SK-N-SH (cell line): ENCODE measurements around the gene GSG1L2. TPM values are rescaled to one million over a fixed set of nuclear protein-coding genes. Genes with fewer than 3 reads are reported as not detected.

Experiments used
- CTCF ChIA-PET: fragments of 300-600, 350-600 bp; formaldehyde crosslinking; extraction: SDS; loops from one replicate; lab custom pipeline; 2021; lab: Yijun Ruan, JAX
- POLR2A ChIA-PET: fragments of 350-600 bp; sonication (Branson Sonifier 250); formaldehyde crosslinking; extraction: SDS; loops from one replicate; lab custom pipeline; 2020; ENCODE audit warnings: antibody characterized with exemption, inconsistent platforms; lab: Yijun Ruan, JAX
- DNase-seq: peaks from one replicate; pipeline ENCODE4 v3.0.0; 2012
- H2AFZ ChIP-seq: fragments of 200-600 bp; sonication (generic); 2 replicates; pipeline ENCODE4 v1.8.1; 2016; ENCODE audit warnings: antibody characterized with exemption, mild to moderate bottlenecking, low read depth
- H3F3A ChIP-seq: fragments of 200-600 bp; sonication (generic); replicated peaks from 2 replicates; pipeline ENCODE3; 2016; ENCODE audit warnings: antibody characterized with exemption, mild to moderate bottlenecking; ENCODE audit not compliant: insufficient read depth
- H3K27ac ChIP-seq, 2 experiments: fragments of 200-500 bp in 1 of 2; fragments of 200-600 bp in 1 of 2; sonication (Bioruptor generic) in 1 of 2; sonication (generic), shearing (Covaris generic) in 1 of 2; 2 replicates each; pipeline versions ENCODE4 v1.5.1 to v1.6.1; 2014 to 2016; ENCODE audit warnings: low read depth in 2 of 2, inconsistent platforms in 1 of 2, low read length in 1 of 2, mild to moderate bottlenecking in 1 of 2, mixed read lengths in 1 of 2
- H3K27me3 ChIP-seq: fragments of 200-600 bp; sonication (generic), shearing (Covaris generic); 2 replicates; pipeline ENCODE4 v1.6.1; 2016; ENCODE audit warnings: mixed run types; ENCODE audit not compliant: insufficient read depth
- H3K36me3 ChIP-seq, 2 experiments: fragments of 200-500 bp in 1 of 2; fragments of 200-600 bp in 1 of 2; sonication (Bioruptor generic) in 1 of 2; sonication (generic) in 1 of 2; replicated peaks in 1 of 2; 2 replicates each; pipeline versions ENCODE3 to v1.5.1; 2014 to 2016; ENCODE audit warnings: low read length in 1 of 2, mild to moderate bottlenecking in 1 of 2; ENCODE audit not compliant: insufficient read depth in 2 of 2, control insufficient read depth in 1 of 2
- H3K4me1 ChIP-seq, 2 experiments: fragments of 200-500 bp in 1 of 2; fragments of 200-600 bp in 1 of 2; sonication (Bioruptor generic) in 1 of 2; sonication (generic), shearing (Covaris generic) in 1 of 2; 2 replicates each; pipeline versions ENCODE4 v1.5.1 to v1.6.1; 2014 to 2016; ENCODE audit warnings: low read depth in 1 of 2, low read length in 1 of 2, mixed run types in 1 of 2; ENCODE audit not compliant: insufficient read depth in 2 of 2, control insufficient read depth in 1 of 2
- H3K4me2 ChIP-seq: fragments of 200-600 bp; sonication (generic), shearing (Covaris generic); 2 replicates; pipeline ENCODE4 v1.6.1; 2017; ENCODE audit warnings: mixed run types
- H3K4me3 ChIP-seq, 2 experiments: fragments of 200-500 bp in 1 of 2; fragments of 200-600 bp in 1 of 2; sonication (Bioruptor generic) in 1 of 2; sonication (generic), shearing (Covaris generic) in 1 of 2; 2 replicates each; pipeline versions ENCODE4 v1.5.1 to v1.8.1; 2014 to 2016; ENCODE audit warnings: low read depth in 2 of 2, inconsistent platforms in 1 of 2, low read length in 1 of 2, mild to moderate bottlenecking in 1 of 2, mixed read lengths in 1 of 2, moderate library complexity in 1 of 2
- H3K79me2 ChIP-seq: fragments of 200-600 bp; sonication (generic); 2 replicates; pipeline ENCODE4 v1.8.1; 2017; ENCODE audit warnings: mild to moderate bottlenecking; ENCODE audit not compliant: insufficient read depth
- H3K9ac ChIP-seq: fragments of 200-600 bp; sonication (generic); 2 replicates; pipeline ENCODE4 v1.6.1; 2017; ENCODE audit warnings: mixed run types
- H3K9me2 ChIP-seq: fragments of 200-600 bp; sonication (generic); 2 replicates; pipeline ENCODE4 v1.6.1; 2017; ENCODE audit warnings: mixed run types
- H3K9me3 ChIP-seq: fragments of 200-600 bp; sonication (generic); 2 replicates; pipeline ENCODE4 v1.6.1; 2017; ENCODE audit warnings: mixed run types, mild to moderate bottlenecking, moderate library complexity
- H4K20me1 ChIP-seq: fragments of 200-600 bp; sonication (generic); 2 replicates; pipeline ENCODE4 v1.6.1; 2017; ENCODE audit warnings: mild to moderate bottlenecking, mixed run types; ENCODE audit not compliant: insufficient read depth
- CHD2 ChIP-seq: fragments of 150-350 bp; IDR thresholded peaks from 2 replicates; pipeline ENCODE4 v1.6.1; 2018; ENCODE audit warnings: low read length; ENCODE audit not compliant: partially characterized antibody
- CTCF ChIP-seq: fragments of 200-600 bp; sonication (generic); IDR thresholded peaks from 2 replicates; pipeline ENCODE4 v1.6.1; 2017; ENCODE audit warnings: antibody characterized with exemption, mild to moderate bottlenecking, moderate library complexity
- EZH2phosphoT487 ChIP-seq: fragments of 200-600 bp; sonication (generic); IDR thresholded peaks from 2 replicates; pipeline ENCODE4 v1.6.1; 2017; ENCODE audit warnings: low read depth, mixed run types, mild to moderate bottlenecking, antibody characterized with exemption, moderate library complexity, borderline replicate concordance
- MXI1 ChIP-seq: IDR thresholded peaks from 2 replicates; pipeline ENCODE4 v1.6.1; 2012; ENCODE audit warnings: mild to moderate bottlenecking, low read depth, low read length, improper control_type of control experiment
- NRF1 ChIP-seq: IDR thresholded peaks from 2 replicates; pipeline ENCODE4 v1.6.1; 2012; ENCODE audit warnings: low read depth, mild to moderate bottlenecking, low read length
- POLR2AphosphoS5 ChIP-seq: IDR thresholded peaks from 2 replicates; pipeline ENCODE4 v1.6.1; 2012; ENCODE audit warnings: low read depth, low read length
- RFX5 ChIP-seq: IDR thresholded peaks from 2 replicates; pipeline ENCODE4 v1.6.1; 2012; ENCODE audit warnings: mild to moderate bottlenecking, improper control_type of control experiment, low read length
- RXRA ChIP-seq: IDR thresholded peaks from 2 replicates; pipeline ENCODE4 v1.4.0; 2012; ENCODE audit warnings: low read depth, mild to moderate bottlenecking, borderline replicate concordance
- TAF1 ChIP-seq: IDR thresholded peaks from 2 replicates; pipeline ENCODE4 v1.6.1; 2012; ENCODE audit warnings: low read depth, mild to moderate bottlenecking, low read length, moderate library complexity, borderline replicate concordance
- USF1 ChIP-seq: IDR thresholded peaks from 2 replicates; pipeline ENCODE4 v1.4.0; 2012; ENCODE audit warnings: low read depth, borderline replicate concordance
- WGBS: methylation state at CpG from one replicate; pipeline ENCODE4 v1.1.6; 2017; ENCODE audit warnings: low lambda C conversion rate; 5-methylcytosine and 5-hydroxymethylcytosine counted together
- polyA plus RNA-seq, 3 experiments: library from polyadenylated mRNA; depleted of rRNA; stranded (reverse); fragments of >200 nt; gene quantifications; 2 replicates each; pipeline ENCODE4 v1.2.3, GENCODE V29; 2012

GSG1L2 gene
- polyA plus RNA-seq, 1 of the 3 experiments (the other 2 are of a cell fraction): not detected

GRCh38 chr17:9860851-9861250, 39.0 kb upstream of the GSG1L2 start:
- H4K20me1 ChIP-seq: no peaks in the 10 kb centered on the region
- H3F3A ChIP-seq: no peaks in the 10 kb centered on the region
- H3K36me3 ChIP-seq: no peaks in the 10 kb centered on the region
- no peaks in the 10 kb centered on the region for H3K27me3 ChIP-seq
- TF ChIP-seq CHD2 (no peak), TAF1 (no peak), RXRA (no peak), MXI1 (no peak), NRF1 (no peak), RFX5 (no peak), POLR2AphosphoS5 (no peak), CTCF (no peak)
- no peaks in the 10 kb centered on the region for H3K9me2 ChIP-seq
- 25% methylated on average over 7 of the region's 7 CpGs for WGBS
- DNase-seq: no peak
- H3K27ac ChIP-seq: no peak overlapping the region
- H3K4me3 ChIP-seq: no peak overlapping the region
- no peak overlapping the region for H3K9ac ChIP-seq
- ChIA-PET CTCF (no interaction called here), POLR2A (no interaction called here)
- H3K4me2 ChIP-seq: no peak overlapping the region
- no peak overlapping the region for H2AFZ ChIP-seq
- H3K9me3 ChIP-seq: no peaks in the 10 kb centered on the region
- no peaks in the 10 kb centered on the region for H3K79me2 ChIP-seq
- no peaks in the 10 kb centered on the region for H3K4me1 ChIP-seq

GRCh38 chr17:9859781-9860180, 37.9 kb upstream of the GSG1L2 start:
- 4% methylated on average over 3 of the region's 5 CpGs for WGBS

More at GRCh38 chr17:9859781-9860180, 37.9 kb upstream of the GSG1L2 start:
- Histone ChIP-seq H3K36me3 (no peaks in the 10 kb centered on the region), H2AFZ (no peak overlapping the region), H3K9me3 (no peaks in the 10 kb centered on the region), H3K9me2 (no peaks in the 10 kb centered on the region), H3K4me1 (no peaks in the 10 kb centered on the region), H3K79me2 (no peaks in the 10 kb centered on the region), H3K4me2 (no peak overlapping the region), H3K27me3 (no peaks in the 10 kb centered on the region), H3F3A (no peaks in the 10 kb centered on the region), H3K9ac (no peak overlapping the region), H3K27ac (no peak overlapping the region)
- CTCF ChIA-PET: no interaction called here
- no peak for DNase-seq
- POLR2A ChIA-PET: no interaction called here
- TF ChIP-seq EZH2phosphoT487 (no peak), USF1 (no peak)
- TF ChIP-seq, all 33 proteins: peak for 0
- Histone ChIP-seq H3K4me3 (no peak overlapping the region), H4K20me1 (no peaks in the 10 kb centered on the region)
